ENCODE results near the gene MYOM3.

- no peak for TF ChIP-seq RAD21 (IDR thresholded peaks at IDR 0.05; ENCODE audit: low read length)
- no peak for TF ChIP-seq POLR2A (IDR thresholded peaks at IDR 0.05; ENCODE audit: low read depth, low read length)
- no peak for TF ChIP-seq CTCF (conservative IDR thresholded peaks at IDR 0.05; ENCODE audit: low read depth, low read length)
- TF ChIP-seq NFE2L2 (IDR thresholded peaks at IDR 0.05; ENCODE audit: low read depth, low read length) = no peak
- TF ChIP-seq SMC3 (IDR thresholded peaks at IDR 0.05; ENCODE audit: low read depth, low read length) = no peak
- TF ChIP-seq MXI1 (IDR thresholded peaks at IDR 0.05; ENCODE audit: borderline replicate concordance, low read depth, low read length) = no peak
- TF ChIP-seq CEBPB (IDR thresholded peaks at IDR 0.05; ENCODE audit: low read depth, low read length) = no peak
- no peak for TF ChIP-seq MAZ (IDR thresholded peaks at IDR 0.05; ENCODE audit: borderline replicate concordance, low read depth, low read length)
- TF ChIP-seq RFX5 (IDR thresholded peaks at IDR 0.05; ENCODE audit: low read depth, low read length) = no peak
- TF ChIP-seq, protein P1, sequence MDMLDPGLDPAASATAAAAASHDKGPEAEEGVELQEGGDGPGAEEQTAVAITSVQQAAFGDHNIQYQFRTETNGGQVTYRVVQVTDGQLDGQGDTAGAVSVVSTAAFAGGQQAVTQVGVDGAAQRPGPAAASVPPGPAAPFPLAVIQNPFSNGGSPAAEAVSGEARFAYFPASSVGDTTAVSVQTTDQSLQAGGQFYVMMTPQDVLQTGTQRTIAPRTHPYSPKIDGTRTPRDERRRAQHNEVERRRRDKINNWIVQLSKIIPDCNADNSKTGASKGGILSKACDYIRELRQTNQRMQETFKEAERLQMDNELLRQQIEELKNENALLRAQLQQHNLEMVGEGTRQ (IDR thresholded peaks at IDR 0.05; ENCODE audit: low read depth, low read length) = no peak
Measured at GRCh38 chr1:24147194-24147593, 35.3 kb upstream of the MYOM3 start.
